Calu3 (cell line): ENCODE results near the gene PLCD1. TPM values are rescaled to one million over a fixed set of nuclear protein-coding genes. Genes with fewer than 3 reads are reported as not detected.

ENCODE experiments used
- BruUV-seq: library from RNA; stranded (reverse); fragments of 400-500 nt; replicated peaks from 2 replicates; lab custom pipeline; 2021; lab: Mats Ljungman, UMichigan
- CTCF ChIA-PET: fragments of 300-600 bp; sonication (Branson Sonifier 250); formaldehyde crosslinking; loops from one replicate; lab custom pipeline; 2022; ENCODE audit warnings: antibody characterized with exemption; lab: Charles Lee
- DNase-seq: peaks from one replicate; pipeline ENCODE4 v3.0.0; 2022
- H3K27ac Mint-ChIP-seq: one replicate; pipeline ENCODE4 v1.8.0; 2022; ENCODE audit warnings: mixed read lengths; ENCODE audit not compliant: unreplicated experiment
- H3K27me3 Mint-ChIP-seq: one replicate; pipeline ENCODE4 v1.8.0; 2022; ENCODE audit warnings: mixed read lengths; ENCODE audit not compliant: unreplicated experiment
- H3K36me3 Mint-ChIP-seq: one replicate; pipeline ENCODE4 v1.8.0; 2022; ENCODE audit warnings: mild to moderate bottlenecking, moderate library complexity, mixed read lengths; ENCODE audit not compliant: insufficient read depth, unreplicated experiment
- H3K4me1 Mint-ChIP-seq: one replicate; pipeline ENCODE4 v1.8.0; 2022; ENCODE audit warnings: mild to moderate bottlenecking, low read depth, mixed read lengths; ENCODE audit not compliant: unreplicated experiment
- H3K4me3 Mint-ChIP-seq: one replicate; pipeline ENCODE4 v1.8.0; 2022; ENCODE audit warnings: mild to moderate bottlenecking, low read depth, moderate library complexity, mixed read lengths; ENCODE audit not compliant: unreplicated experiment
- H3K9me3 Mint-ChIP-seq: one replicate; pipeline ENCODE4 v1.8.0; 2022; ENCODE audit warnings: low read depth, mixed read lengths; ENCODE audit not compliant: unreplicated experiment
- CTCF ChIP-seq: fragments of 200-600 bp; IDR thresholded peaks from one replicate; pipeline ENCODE4 v1.8.0; 2022; ENCODE audit warnings: antibody characterized with exemption; ENCODE audit not compliant: unreplicated experiment
- intact Hi-C: fragments of 100-400 bp; cut with micrococcal nuclease; formaldehyde crosslinking; loops from one replicate; pipeline ENCODE4 v1.10.0; 2022; ENCODE audit not compliant: unreplicated experiment
- total RNA-seq: library from RNA; stranded (reverse); gene quantifications from 2 replicates; pipeline ENCODE4 v1.2.3, GENCODE V29; 2022

PLCD1 gene
- total RNA-seq, 1 experiment from 2014 or later, result 9.8 TPM

- Mint-ChIP-seq H3K4me3 (no peak overlapping the region), H3K36me3 (peaks cover 59% of the 10 kb centered on the region), H3K27ac (peak overlapping the region; percentile 39), H3K4me1 (peaks cover 66% of the 10 kb centered on the region), H3K27me3 (no peaks in the 10 kb centered on the region), H3K9me3 (no peaks in the 10 kb centered on the region)
- BruUV-seq, result no TSS peak
- CTCF ChIA-PET, result no interaction called here
- intact Hi-C loops, result no loop called here
- no peak for DNase-seq
- no peak for TF ChIP-seq CTCF
Observed at GRCh38 chr3:37993820-37994638, 35.4 kb downstream of the PLCD1 start.

GRCh38 chr3:37993460-37993819 lies 36.0 kb downstream of the PLCD1 start:
- DNase-seq, result no peak
- no TSS peak for BruUV-seq
- intact Hi-C loops, result no loop called here
- Mint-ChIP-seq H3K27ac (peak overlapping the region; percentile 85), H3K36me3 (peaks cover 58% of the 10 kb centered on the region), H3K9me3 (no peaks in the 10 kb centered on the region), H3K4me3 (peak overlapping the region; percentile 87), H3K27me3 (no peaks in the 10 kb centered on the region), H3K4me1 (peaks cover 71% of the 10 kb centered on the region)
- CTCF ChIA-PET, result no interaction called here
- TF ChIP-seq CTCF, result no peak

- Mint-ChIP-seq H3K27ac (peak overlapping the region; percentile 85), H3K4me3 (peak overlapping the region; percentile 87), H3K4me1 (peaks cover 75% of the 10 kb centered on the region), H3K9me3 (no peaks in the 10 kb centered on the region), H3K36me3 (peaks cover 56% of the 10 kb centered on the region), H3K27me3 (no peaks in the 10 kb centered on the region)
- intact Hi-C loops, result no loop called here
- DNase-seq, result no peak
- no peak for TF ChIP-seq CTCF
- TSS peak; percentile 49 for BruUV-seq
- CTCF ChIA-PET, result interaction anchor here (1.2 kb wide), 1 partner anchor 18 kb away, joined by 7 read pairs; no protein-coding TSS in a partner anchor
Observed at GRCh38 chr3:37993067-37993455, 36.4 kb downstream of the PLCD1 start.

GRCh38 chr3:37992271-37993066 lies 37.0 kb downstream of the PLCD1 start:
- TF ChIP-seq CTCF, result no peak
- H3K4me3 Mint-ChIP-seq, result peak overlapping the region; percentile 87
- BruUV-seq, result TSS peak; percentile 97
- CTCF ChIA-PET, result interaction anchor here (1.2 kb wide), 1 partner anchor 18 kb away, joined by 7 read pairs; no protein-coding TSS in a partner anchor
- H3K27ac Mint-ChIP-seq, result peak overlapping the region; percentile 85
- intact Hi-C loops, result no loop called here
- peaks cover 59% of the 10 kb centered on the region for H3K36me3 Mint-ChIP-seq
- DNase-seq, result peak; percentile 77
- H3K9me3 Mint-ChIP-seq, result no peaks in the 10 kb centered on the region
- peaks cover 80% of the 10 kb centered on the region for H3K4me1 Mint-ChIP-seq
- no peaks in the 10 kb centered on the region for H3K27me3 Mint-ChIP-seq
